Measurements from ENCODE around the gene GRHL1.

GRHL1 gene

DNA sequence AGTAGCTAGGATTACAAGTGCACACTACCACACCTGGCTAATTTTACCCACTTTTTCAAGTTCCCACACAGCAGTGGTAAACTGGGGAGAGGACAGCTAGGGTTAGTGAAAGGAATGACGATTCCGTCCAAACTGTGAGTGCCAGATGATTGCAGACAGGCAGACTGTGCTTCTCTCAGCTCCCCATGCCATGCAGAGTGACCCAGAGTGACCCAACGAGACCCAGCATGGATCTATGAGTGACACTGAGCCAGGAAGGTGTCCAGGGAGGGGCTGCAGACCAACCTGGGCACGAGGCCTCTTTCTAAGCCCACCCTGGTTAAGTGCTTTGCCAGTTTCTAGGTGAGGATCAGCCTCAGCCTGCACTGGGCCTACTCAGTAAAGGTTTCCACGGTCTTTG, 84.1 kb downstream of the GRHL1 start:
- TF ChIP-seq, protein P1, sequence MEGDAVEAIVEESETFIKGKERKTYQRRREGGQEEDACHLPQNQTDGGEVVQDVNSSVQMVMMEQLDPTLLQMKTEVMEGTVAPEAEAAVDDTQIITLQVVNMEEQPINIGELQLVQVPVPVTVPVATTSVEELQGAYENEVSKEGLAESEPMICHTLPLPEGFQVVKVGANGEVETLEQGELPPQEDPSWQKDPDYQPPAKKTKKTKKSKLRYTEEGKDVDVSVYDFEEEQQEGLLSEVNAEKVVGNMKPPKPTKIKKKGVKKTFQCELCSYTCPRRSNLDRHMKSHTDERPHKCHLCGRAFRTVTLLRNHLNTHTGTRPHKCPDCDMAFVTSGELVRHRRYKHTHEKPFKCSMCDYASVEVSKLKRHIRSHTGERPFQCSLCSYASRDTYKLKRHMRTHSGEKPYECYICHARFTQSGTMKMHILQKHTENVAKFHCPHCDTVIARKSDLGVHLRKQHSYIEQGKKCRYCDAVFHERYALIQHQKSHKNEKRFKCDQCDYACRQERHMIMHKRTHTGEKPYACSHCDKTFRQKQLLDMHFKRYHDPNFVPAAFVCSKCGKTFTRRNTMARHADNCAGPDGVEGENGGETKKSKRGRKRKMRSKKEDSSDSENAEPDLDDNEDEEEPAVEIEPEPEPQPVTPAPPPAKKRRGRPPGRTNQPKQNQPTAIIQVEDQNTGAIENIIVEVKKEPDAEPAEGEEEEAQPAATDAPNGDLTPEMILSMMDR (conservative IDR thresholded peaks at IDR 0.05; ENCODE audit: low read depth): no peak
- POLR2A ChIA-PET (ENCODE audit: low non-redundant PET): no interaction called here
- no peak for DNase-seq (ENCODE audit: low spot score)
- peak overlapping the region; percentile 55 for H3K27ac ChIP-seq
- CTCF ChIA-PET: interaction anchor here (0.5 to 1.0 kb wide), 4 partner anchors 9 to 313 kb away, joined by 3 to 7 read pairs (median 4); no protein-coding TSS in a partner anchor

DNA sequence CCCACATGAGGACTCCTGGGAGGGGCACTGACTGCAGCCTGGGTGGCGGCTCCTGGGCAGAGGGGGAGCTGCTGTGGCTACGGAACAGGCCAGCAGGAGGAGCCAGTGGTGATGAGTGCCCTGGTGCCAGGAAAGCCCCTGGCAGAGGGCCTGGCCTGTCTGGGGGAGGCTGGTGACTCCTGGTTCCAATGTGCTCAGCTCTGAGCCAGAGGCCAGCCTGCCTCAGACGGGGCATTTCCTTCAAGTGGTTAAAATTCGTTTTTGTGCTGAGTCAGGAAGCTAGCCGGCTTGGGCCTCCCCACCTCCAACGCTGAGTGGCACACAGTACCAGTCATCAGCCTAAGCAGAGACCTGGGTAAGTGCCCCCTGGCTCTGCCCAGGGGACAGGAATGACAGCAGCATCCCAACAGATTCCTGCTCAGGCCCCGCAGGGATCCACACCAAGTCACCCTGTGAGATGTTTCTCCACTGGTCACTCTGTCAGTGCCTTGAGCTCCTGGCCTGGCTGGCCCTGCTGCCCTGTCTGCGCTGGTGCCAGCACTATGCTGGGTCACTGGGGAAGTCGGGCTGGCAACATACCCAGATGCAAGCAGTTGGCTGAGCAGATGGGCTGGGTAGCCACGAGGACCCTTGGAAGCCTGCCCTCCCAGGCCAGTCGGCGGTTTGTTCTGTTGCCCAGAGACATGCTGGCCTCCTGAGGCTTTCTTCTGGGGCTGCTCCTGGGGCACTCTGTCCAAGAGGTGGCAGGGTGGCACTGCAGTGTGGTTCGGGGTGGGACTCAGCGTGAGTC, 84.8 kb downstream of the GRHL1 start:
- CTCF ChIA-PET: interaction anchor here (0.5 to 0.9 kb wide), 4 partner anchors 10 to 660 kb away, joined by 3 to 7 read pairs (median 5); no protein-coding TSS in a partner anchor
- POLR2A ChIA-PET (ENCODE audit: low non-redundant PET): no interaction called here
- no peak for DNase-seq (ENCODE audit: low spot score)
- TF ChIP-seq, protein P1 (conservative IDR thresholded peaks at IDR 0.05; ENCODE audit: low read depth): no peak; the same call in 1 of the 2 replicates
- peak overlapping the region; percentile 55 for H3K27ac ChIP-seq

DNA sequence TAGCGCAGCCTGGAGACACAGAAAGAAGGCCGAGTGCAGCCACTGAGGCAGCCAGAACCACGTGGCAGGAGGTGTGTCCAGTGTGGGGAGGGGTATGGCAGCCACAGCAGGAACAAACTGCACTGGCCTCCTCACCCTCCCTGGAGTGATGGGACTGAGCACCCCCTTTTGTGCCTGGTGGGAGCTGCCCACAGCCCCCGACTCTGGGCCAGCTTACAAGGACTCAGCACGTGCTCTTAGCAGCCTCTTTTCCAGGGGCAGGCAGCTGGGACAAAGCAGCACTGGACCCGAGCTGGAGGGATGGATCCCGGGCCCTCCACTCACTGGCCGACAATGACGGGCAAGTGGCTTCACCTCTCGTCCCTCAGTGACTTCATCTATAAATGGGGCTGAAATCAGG, 86.6 kb downstream of the GRHL1 start:
- POLR2A ChIA-PET (ENCODE audit: low non-redundant PET): no interaction called here
- CTCF ChIA-PET: interaction anchor here (1.3 kb wide), 1 partner anchor 59 kb away, joined by 5 read pairs; no protein-coding TSS in a partner anchor
- H3K27ac ChIP-seq: peak overlapping the region; percentile 18; the same call in 1 of the 2 replicates
- TF ChIP-seq, protein P1 (conservative IDR thresholded peaks at IDR 0.05; ENCODE audit: low read depth): no peak
- no peak for DNase-seq (ENCODE audit: low spot score)

DNA sequence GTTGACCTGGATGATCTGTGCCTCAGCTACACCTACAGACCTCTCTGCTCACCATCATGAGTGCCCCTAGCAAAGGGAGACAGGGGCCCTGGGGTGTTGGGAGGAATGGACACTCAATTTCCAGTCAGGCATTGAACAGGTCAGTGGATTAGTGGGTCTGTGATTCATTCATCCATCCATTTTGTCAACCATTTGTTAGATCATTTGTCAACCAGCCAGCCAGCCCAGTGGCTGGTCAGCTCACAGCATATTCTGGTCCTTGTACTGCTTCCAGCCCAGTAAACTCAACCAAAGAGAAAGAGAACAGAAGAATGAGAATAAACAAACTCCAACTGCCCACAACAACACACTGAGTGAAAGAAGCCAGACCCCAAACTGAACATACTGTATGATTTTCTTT, 87.2 kb downstream of the GRHL1 start:
- ChIA-PET POLR2A (ENCODE audit: low non-redundant PET) (no interaction called here), CTCF (interaction anchor here (0.5 kb wide), 1 partner anchor 899 kb away, joined by 4 read pairs; no protein-coding TSS in a partner anchor)
- DNase-seq (ENCODE audit: low spot score): no peak
- TF ChIP-seq, protein P1 (conservative IDR thresholded peaks at IDR 0.05; ENCODE audit: low read depth): no peak
- H3K27ac ChIP-seq: no peak overlapping the region

DNA sequence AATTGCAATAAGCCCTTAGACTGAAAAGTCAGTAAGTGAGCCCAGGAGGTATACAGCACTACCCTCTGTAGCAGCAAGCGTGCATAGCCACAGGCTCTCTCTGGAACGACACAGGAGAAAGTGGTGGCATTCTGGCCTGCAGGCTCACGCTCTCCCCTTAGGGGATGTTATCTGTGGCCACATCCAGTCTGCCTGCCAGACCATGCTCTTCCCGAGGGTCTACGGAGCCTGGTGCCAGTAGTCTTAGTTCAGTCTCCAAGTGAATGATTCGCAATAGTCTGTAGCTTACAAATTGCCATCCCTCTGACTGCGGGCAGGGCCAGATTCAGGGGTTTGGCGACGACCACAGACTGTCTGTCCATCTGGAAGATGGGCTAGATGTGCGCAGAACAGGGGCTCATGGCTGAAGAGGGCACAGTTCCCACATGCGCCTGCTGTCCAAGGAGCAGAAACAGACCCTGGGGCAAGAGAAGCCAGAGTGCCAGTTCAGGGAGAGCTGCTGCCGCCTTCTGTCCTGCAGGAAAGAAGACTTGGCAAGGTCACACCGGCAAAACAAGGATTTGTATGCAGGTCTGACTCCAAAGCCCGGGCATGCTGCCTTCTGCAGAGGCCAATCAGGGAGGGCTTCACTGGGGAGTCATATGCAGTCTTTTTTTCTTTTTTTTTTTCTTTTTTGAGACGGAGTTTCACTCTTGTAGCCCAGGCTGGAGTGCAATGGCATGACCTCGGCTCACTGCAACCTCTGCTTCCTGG, 88.3 kb downstream of the GRHL1 start:
- DNase-seq (ENCODE audit: low spot score): no peak
- peak overlapping the region; percentile 96 for H3K27ac ChIP-seq
- TF ChIP-seq, protein P1 (conservative IDR thresholded peaks at IDR 0.05; ENCODE audit: low read depth): no peak
- ChIA-PET CTCF (no interaction called here), POLR2A (ENCODE audit: low non-redundant PET) (no interaction called here)

DNA sequence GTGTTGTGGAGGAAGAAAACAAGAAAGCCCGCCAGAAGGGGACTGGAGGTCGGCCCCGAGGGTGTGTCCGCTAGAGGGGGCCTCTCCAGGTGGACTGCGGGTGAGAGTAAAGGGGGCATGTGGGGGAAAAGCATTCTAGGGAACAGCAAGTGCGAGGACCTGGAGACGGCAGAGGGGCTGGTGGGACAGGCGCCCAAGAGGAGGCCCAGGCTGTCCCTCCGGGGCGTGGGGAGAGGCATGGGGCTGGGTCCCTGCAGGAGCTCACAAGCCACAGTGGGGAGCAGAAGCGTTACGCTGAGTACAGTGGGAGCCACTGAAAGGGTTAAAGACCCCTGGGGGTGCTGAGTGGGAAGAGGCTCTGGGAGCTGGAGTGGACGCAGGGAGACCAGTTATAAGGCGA, 90.2 kb downstream of the GRHL1 start:
- H3K27ac ChIP-seq: peak overlapping the region; percentile 96
- POLR2A ChIA-PET (ENCODE audit: low non-redundant PET): no interaction called here
- TF ChIP-seq, protein P1 (conservative IDR thresholded peaks at IDR 0.05; ENCODE audit: low read depth): no peak
- CTCF ChIA-PET: interaction anchor here (0.7 kb wide), 1 partner anchor 71 kb away, joined by 3 read pairs; no protein-coding TSS in a partner anchor
- no peak for DNase-seq (ENCODE audit: low spot score)
